Measurements from ENCODE around the gene KLF7. TPM values are rescaled to one million over a fixed set of nuclear protein-coding genes. Genes with fewer than 3 reads are reported as not detected.

The KLF7 gene
- total and polyA plus RNA-seq, 9 of the 15 experiments (the other 6 are each of a cell fraction or from before 2014, with no cell fraction given): 0.04 to 0.54 (median 0.07) TPM

- H3K9me1 ChIP-seq (ENCODE audit: control insufficient read depth, insufficient read depth, low read length): no peaks in the 10 kb centered on the region
- DNase-seq (ENCODE audit: extremely low read depth in 1 of 4, low spot score in 3 of 4) (peak in 1 of 4 experiments; percentile 24), FAIRE-seq (no peak), ATAC-seq (no peak)
- H2AFZ ChIP-seq (ENCODE audit: low read depth, low read length): no peak overlapping the region
- H3K27me3 ChIP-seq (ENCODE audit: control insufficient read depth in 2 of 2, insufficient read depth in 2 of 2, low read length in 2 of 2): peaks cover 0 to 11% of the 10 kb centered on the region in 2 experiments; a peak in 2 of 5 replicates
- H3K4me2 ChIP-seq (ENCODE audit: insufficient read depth, low read length): no peak overlapping the region
- no peak overlapping the region for H3K27ac ChIP-seq (ENCODE audit: extremely low read depth, low read depth, low read length)
- 2% methylated on average over 6 of the region's 7 CpGs for WGBS (ENCODE audit: insufficient coverage, low coverage, missing lambda C conversion rate)
- in situ Hi-C loops (cut with MboI): no loop called here
- H3K9ac ChIP-seq (ENCODE audit: insufficient read depth in 1 of 2, low read depth in 2 of 2, low read length in 2 of 2): no peak overlapping the region
- no peaks in the 10 kb centered on the region for H3K79me2 ChIP-seq (ENCODE audit: control insufficient read depth, insufficient read depth, low read length)
- BruUV-seq (replicated peaks): no TSS peak
- ChIA-PET CTCF (ENCODE audit: low intra/inter-chr PET ratio) (no interaction called here), POLR2A (no interaction called here)
- intact Hi-C loops (cut with micrococcal nuclease): no loop called here
- H3K4me1 ChIP-seq (replicated peaks in 1 of 2; ENCODE audit: control insufficient read depth in 2 of 2, insufficient read depth in 2 of 2, low read length in 2 of 2): no peaks in the 10 kb centered on the region; a peak in 1 of 5 replicates
- no peak for TF ChIP-seq AFF4 (CRISPR knock-in tag; IDR thresholded peaks at IDR 0.05)
- TF ChIP-seq TEAD2 (tag; IDR thresholded peaks at IDR 0.05): no peak
- TF ChIP-seq MCM7 (IDR thresholded peaks at IDR 0.05): no peak
- TF ChIP-seq CBFA2T2 (conservative IDR thresholded peaks at IDR 0.05): peak; percentile 31; the same call in 1 of the 2 replicates
- TF ChIP-seq SMC3 (conservative IDR thresholded peaks at IDR 0.05; ENCODE audit: insufficient read depth, low read depth, low read length): no peak
- no peak for TF ChIP-seq CTCFL (IDR thresholded peaks at IDR 0.05; ENCODE audit: borderline replicate concordance, insufficient read depth, low read depth, low read length, poor library complexity, severe bottlenecking)
- peak; percentile 56 for TF ChIP-seq CBFA2T3 (IDR thresholded peaks at IDR 0.05)
- no peaks in the 10 kb centered on the region for H3K9me3 ChIP-seq (replicated peaks; ENCODE audit: control insufficient read depth, insufficient read depth, low read depth, low read length)
- H3K4me3 ChIP-seq: no peak overlapping the region
- no peaks in the 10 kb centered on the region for H3K36me3 ChIP-seq (ENCODE audit: control insufficient read depth, insufficient read depth, low read length)
- no peaks in the 10 kb centered on the region for H4K20me1 ChIP-seq (replicated peaks; ENCODE audit: control insufficient read depth, insufficient read depth, low read length)
These were observed 16.2 kb downstream of the KLF7 start for GRCh38 chr2:207149249-207150213.
